HEK293 (cell line): ENCODE measurements around the gene C16orf92.
A peak's percentile ranks its signal among the peaks of the same experiment; 100 is the strongest.

ENCODE experiments used
- CTCF ChIA-PET: fragments of 350-600 bp; formaldehyde crosslinking; extraction: SDS; loops from one replicate; lab custom pipeline; 2021; ENCODE audit warnings: antibody characterized with exemption; lab: Yijun Ruan, JAX
- POLR2A ChIA-PET: fragments of 300-600 bp; formaldehyde crosslinking; extraction: SDS; loops from one replicate; lab custom pipeline; 2020; ENCODE audit warnings: antibody characterized with exemption, inconsistent platforms; lab: Yijun Ruan, JAX
- H3K27ac ChIP-seq: fragments of 200-500 bp; sonication (Bioruptor generic); 2 replicates; pipeline ENCODE4 v1.5.1; 2014; ENCODE audit warnings: low read depth, low read length, control low read depth, inconsistent platforms; ENCODE audit errors: extremely low read depth
- H3K36me3 ChIP-seq, 2 experiments: fragments of 200-500 bp in 1 of 2; sonication (Bioruptor generic) in 1 of 2; 1 replicate in 1 of 2; 2 replicates in 1 of 2; pipeline ENCODE4 v1.5.1; 2014 to 2017; ENCODE audit warnings: inconsistent platforms in 2 of 2, low read length in 2 of 2; ENCODE audit not compliant: control insufficient read depth in 2 of 2, insufficient read depth in 1 of 2
- H3K4me1 ChIP-seq: fragments of 200-500 bp; sonication (Bioruptor generic); 2 replicates; pipeline ENCODE4 v1.5.1; 2014; ENCODE audit warnings: mild to moderate bottlenecking, low read length, inconsistent platforms; ENCODE audit not compliant: control insufficient read depth, insufficient read depth
- H3K4me3 ChIP-seq: 2 replicates; pipeline ENCODE4 v1.5.1; 2011; ENCODE audit warnings: low read depth, mild to moderate bottlenecking, control low read depth, low read length, moderate library complexity
- H3K9me3 ChIP-seq: fragments of 200-500 bp; sonication (Bioruptor generic); 2 replicates; pipeline ENCODE4 v1.5.1; 2014; ENCODE audit warnings: low read depth, low read length, inconsistent platforms; ENCODE audit not compliant: control insufficient read depth, insufficient read depth
- GLIS2 ChIP-seq: fragments of 450-650 bp; formaldehyde crosslinking; IDR thresholded peaks from 2 replicates; pipeline ENCODE4 v1.5.1; 2016; ENCODE audit warnings: missing biosample characterization, missing genetic modification characterization
- HOXD13 ChIP-seq: sonication (generic); formaldehyde crosslinking; IDR thresholded peaks from 2 replicates; pipeline ENCODE4 v1.8.0; 2022; ENCODE audit warnings: missing genetic modification reagents, borderline replicate concordance
- KLF1 ChIP-seq: fragments of 450-650 bp; formaldehyde crosslinking; IDR thresholded peaks from 2 replicates; pipeline ENCODE4 v1.5.1; 2016; ENCODE audit warnings: missing biosample characterization, missing genetic modification characterization
- SP2 ChIP-seq: fragments of 450-650 bp; formaldehyde crosslinking; IDR thresholded peaks from 2 replicates; pipeline ENCODE4 v1.5.1; 2016; ENCODE audit warnings: missing biosample characterization, missing genetic modification characterization
- YY2 ChIP-seq: fragments of 450-650 bp; formaldehyde crosslinking; IDR thresholded peaks from 2 replicates; pipeline ENCODE4 v1.5.1; 2016; ENCODE audit warnings: missing biosample characterization, missing genetic modification characterization
- ZFP37 ChIP-seq: fragments of 450-650 bp; formaldehyde crosslinking; IDR thresholded peaks from 2 replicates; pipeline ENCODE4 v1.5.1; 2016; ENCODE audit warnings: missing biosample characterization, missing genetic modification characterization
- ZNF140 ChIP-seq: fragments of 450-650 bp; formaldehyde crosslinking; IDR thresholded peaks from 2 replicates; pipeline ENCODE4 v1.5.1; 2016; ENCODE audit warnings: missing biosample characterization, missing genetic modification characterization
- ZNF174 ChIP-seq: fragments of 450-650 bp; formaldehyde crosslinking; IDR thresholded peaks from 2 replicates; pipeline ENCODE4 v1.5.0; 2017; ENCODE audit warnings: missing biosample characterization, mild to moderate bottlenecking, missing genetic modification characterization
- ZNF175 ChIP-seq: fragments of 450-650 bp; formaldehyde crosslinking; IDR thresholded peaks from 2 replicates; pipeline ENCODE4 v1.5.1; 2016; ENCODE audit warnings: missing biosample characterization, missing genetic modification characterization
- ZNF184 ChIP-seq: fragments of 450-650 bp; IDR thresholded peaks from 2 replicates; pipeline ENCODE4 v1.5.1; 2018; ENCODE audit warnings: missing biosample characterization, mild to moderate bottlenecking, missing genetic modification characterization
- ZNF202 ChIP-seq: fragments of 450-650 bp; formaldehyde crosslinking; IDR thresholded peaks from 2 replicates; pipeline ENCODE4 v1.5.1; 2016; ENCODE audit warnings: missing biosample characterization, missing genetic modification characterization, borderline replicate concordance
- ZNF211 ChIP-seq: fragments of 450-650 bp; formaldehyde crosslinking; IDR thresholded peaks from 2 replicates; pipeline ENCODE4 v1.5.1; 2016; ENCODE audit warnings: low read depth, missing biosample characterization, missing genetic modification characterization
- ZNF214 ChIP-seq: fragments of 450-650 bp; formaldehyde crosslinking; IDR thresholded peaks from 2 replicates; pipeline ENCODE4 v1.5.1; 2017; ENCODE audit warnings: missing biosample characterization, mild to moderate bottlenecking, missing genetic modification characterization, borderline replicate concordance
- ZNF302 ChIP-seq: fragments of 450-650 bp; formaldehyde crosslinking; IDR thresholded peaks from 2 replicates; pipeline ENCODE4 v1.5.1; 2016; ENCODE audit warnings: missing biosample characterization, missing genetic modification characterization, low read depth
- ZNF394 ChIP-seq: fragments of 450-650 bp; formaldehyde crosslinking; IDR thresholded peaks from 2 replicates; pipeline ENCODE4 v1.5.1; 2016; ENCODE audit warnings: missing biosample characterization, missing genetic modification characterization, mild to moderate bottlenecking, moderate library complexity, borderline replicate concordance
- ZNF426 ChIP-seq: fragments of 450-650 bp; formaldehyde crosslinking; IDR thresholded peaks from 2 replicates; pipeline ENCODE4 v1.5.1; 2017; ENCODE audit warnings: missing biosample characterization, missing genetic modification characterization, mild to moderate bottlenecking, inconsistent platforms, moderate library complexity
- ZNF558 ChIP-seq: fragments of 450-650 bp; formaldehyde crosslinking; IDR thresholded peaks from 2 replicates; pipeline ENCODE4 v1.5.1; 2016; ENCODE audit warnings: missing biosample characterization, missing genetic modification characterization
- ZNF660 ChIP-seq: fragments of 450-650 bp; IDR thresholded peaks from 2 replicates; pipeline ENCODE4 v1.5.1; 2018; ENCODE audit warnings: missing biosample characterization, mild to moderate bottlenecking, missing genetic modification characterization
- ZNF701 ChIP-seq: fragments of 450-650 bp; formaldehyde crosslinking; IDR thresholded peaks from 2 replicates; pipeline ENCODE4 v1.5.1; 2016; ENCODE audit warnings: missing biosample characterization, missing genetic modification characterization
- ZNF830 ChIP-seq: fragments of 450-650 bp; IDR thresholded peaks from 2 replicates; pipeline ENCODE4 v1.5.0; 2018; ENCODE audit warnings: missing biosample characterization, missing genetic modification characterization, low read depth, mild to moderate bottlenecking, moderate library complexity
- ZNF843 ChIP-seq: fragments of 450-650 bp; formaldehyde crosslinking; IDR thresholded peaks from 2 replicates; pipeline ENCODE4 v1.5.1; 2016; ENCODE audit warnings: missing biosample characterization, missing genetic modification characterization
- ZSCAN16 ChIP-seq: fragments of 450-650 bp; formaldehyde crosslinking; IDR thresholded peaks from 2 replicates; pipeline ENCODE4 v1.5.1; 2016; ENCODE audit warnings: missing biosample characterization, missing genetic modification characterization
- TF ChIP-seq, protein P1 (sequence below): fragments of 450-650 bp; formaldehyde crosslinking; IDR thresholded peaks from 2 replicates; pipeline ENCODE4 v1.5.1; 2016; ENCODE audit warnings: missing biosample characterization, missing genetic modification characterization
- TF ChIP-seq, protein P2 (sequence below): fragments of 450-650 bp; formaldehyde crosslinking; IDR thresholded peaks from 2 replicates; pipeline ENCODE4 v1.5.1; 2017; ENCODE audit warnings: missing biosample characterization, missing genetic modification characterization
- TF ChIP-seq, protein P3 (sequence below): fragments of 450-650 bp; formaldehyde crosslinking; IDR thresholded peaks from 2 replicates; pipeline ENCODE4 v1.5.1; 2016; ENCODE audit warnings: missing biosample characterization, missing genetic modification characterization, borderline replicate concordance
- TF ChIP-seq, protein P4 (sequence below): fragments of 450-650 bp; formaldehyde crosslinking; IDR thresholded peaks from 2 replicates; pipeline ENCODE4 v1.5.1; 2016; ENCODE audit warnings: missing biosample characterization, missing genetic modification characterization
- TF ChIP-seq, protein P5 (sequence below): fragments of 450-650 bp; formaldehyde crosslinking; IDR thresholded peaks from 2 replicates; pipeline ENCODE4 v1.5.1; 2016; ENCODE audit warnings: missing biosample characterization, missing genetic modification characterization, borderline replicate concordance

Gene C16orf92

DNA sequence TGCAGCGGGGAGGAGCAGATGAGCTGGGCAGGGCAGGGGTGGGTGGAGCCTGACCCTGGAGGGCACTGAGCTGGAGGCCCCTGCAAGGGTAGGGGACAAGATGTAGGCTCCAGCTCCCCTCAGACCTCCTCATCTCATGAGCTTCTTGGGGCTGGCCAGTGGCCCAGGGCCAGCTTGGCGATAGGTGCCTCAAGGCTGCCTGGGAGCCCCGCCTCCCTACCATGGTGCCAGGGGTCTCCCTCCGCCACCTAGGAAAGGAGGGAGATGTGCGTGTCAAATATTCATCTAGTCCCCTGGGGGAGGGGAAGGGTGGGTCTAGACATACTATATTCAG is 31.5 kb upstream of the C16orf92 start:
- ChIA-PET CTCF (no interaction called here), POLR2A (interaction anchor here (0.5 to 1.9 kb wide), 9 partner anchors 10 to 92 kb away, joined by 3 to 7 read pairs (median 3); partner anchors contain the start of genes SEZ6L2 and TAOK2)
- H3K36me3 ChIP-seq: peaks cover 18 to 82% of the 10 kb centered on the region in 2 experiments
- no peak overlapping the region for H3K27ac ChIP-seq
- H3K9me3 ChIP-seq: no peaks in the 10 kb centered on the region
- H3K4me1 ChIP-seq: no peaks in the 10 kb centered on the region; the same call in 1 of the 2 replicates
- H3K4me3 ChIP-seq: no peak overlapping the region
- peak; percentile 47; the same call in 1 of the 2 replicates for TF ChIP-seq KLF1 (tag by site-specific recombination)
- no peak for TF ChIP-seq ZNF302
- peak; percentile 22; the same call in 1 of the 2 replicates for TF ChIP-seq SP2
- TF ChIP-seq, all 188 proteins: peak for 2

DNA sequence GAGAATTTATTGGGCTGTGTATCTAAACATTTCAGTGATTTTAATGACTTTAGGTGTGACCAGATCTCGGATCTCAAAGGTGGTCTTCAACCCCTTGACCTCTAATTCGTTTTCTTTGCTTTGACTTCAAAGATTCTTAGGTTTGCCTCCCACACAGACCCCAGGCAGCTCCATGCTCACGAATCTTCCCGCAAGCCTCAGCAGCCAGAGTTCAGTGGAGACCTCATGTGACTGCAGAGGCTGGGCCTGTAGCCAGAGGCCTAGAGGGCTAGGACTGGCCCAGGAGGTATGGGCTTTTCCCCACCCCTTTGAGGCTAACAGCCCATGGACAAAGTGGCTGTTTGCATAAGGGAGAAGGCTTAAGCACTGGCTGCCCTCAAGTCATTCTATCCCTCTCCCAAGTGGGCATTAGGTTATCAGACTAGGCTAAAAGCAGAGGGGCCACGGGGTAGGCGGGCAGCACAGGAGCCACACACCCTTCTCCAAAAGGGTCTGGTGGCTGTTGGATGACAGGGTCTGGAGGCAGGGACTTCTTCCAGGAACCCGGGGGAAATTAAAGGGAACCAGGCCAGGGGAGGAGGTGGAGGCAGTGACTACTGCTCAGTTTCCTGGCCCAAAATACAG is 30.5 kb upstream of the C16orf92 start:
- Histone ChIP-seq H3K36me3 (peaks cover 15 to 81% of the 10 kb centered on the region in 2 experiments), H3K9me3 (no peaks in the 10 kb centered on the region), H3K4me3 (no peak overlapping the region), H3K27ac (no peak overlapping the region), H3K4me1 (no peaks in the 10 kb centered on the region; the same call in 1 of the 2 replicates)
- POLR2A ChIA-PET: interaction anchor here (0.5 to 1.6 kb wide), 4 partner anchors 16 to 186 kb away, joined by 3 to 5 read pairs (median 4); partner anchors contain the start of genes ASPHD1, MAZ and SEZ6L2
- CTCF ChIA-PET: interaction anchor here (0.8 to 0.9 kb wide), 2 partner anchors 17 to 351 kb away, joined by 3 read pairs; no protein-coding TSS in a partner anchor
- TF ChIP-seq, protein P1, sequence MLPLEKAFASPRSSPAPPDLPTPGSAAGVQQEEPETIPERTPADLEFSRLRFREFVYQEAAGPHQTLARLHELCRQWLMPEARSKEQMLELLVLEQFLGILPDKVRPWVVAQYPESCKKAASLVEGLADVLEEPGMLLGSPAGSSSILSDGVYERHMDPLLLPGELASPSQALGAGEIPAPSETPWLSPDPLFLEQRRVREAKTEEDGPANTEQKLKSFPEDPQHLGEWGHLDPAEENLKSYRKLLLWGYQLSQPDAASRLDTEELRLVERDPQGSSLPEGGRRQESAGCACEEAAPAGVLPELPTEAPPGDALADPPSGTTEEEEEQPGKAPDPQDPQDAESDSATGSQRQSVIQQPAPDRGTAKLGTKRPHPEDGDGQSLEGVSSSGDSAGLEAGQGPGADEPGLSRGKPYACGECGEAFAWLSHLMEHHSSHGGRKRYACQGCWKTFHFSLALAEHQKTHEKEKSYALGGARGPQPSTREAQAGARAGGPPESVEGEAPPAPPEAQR (tag by site-specific recombination): no peak
- TF ChIP-seq, protein P2, sequence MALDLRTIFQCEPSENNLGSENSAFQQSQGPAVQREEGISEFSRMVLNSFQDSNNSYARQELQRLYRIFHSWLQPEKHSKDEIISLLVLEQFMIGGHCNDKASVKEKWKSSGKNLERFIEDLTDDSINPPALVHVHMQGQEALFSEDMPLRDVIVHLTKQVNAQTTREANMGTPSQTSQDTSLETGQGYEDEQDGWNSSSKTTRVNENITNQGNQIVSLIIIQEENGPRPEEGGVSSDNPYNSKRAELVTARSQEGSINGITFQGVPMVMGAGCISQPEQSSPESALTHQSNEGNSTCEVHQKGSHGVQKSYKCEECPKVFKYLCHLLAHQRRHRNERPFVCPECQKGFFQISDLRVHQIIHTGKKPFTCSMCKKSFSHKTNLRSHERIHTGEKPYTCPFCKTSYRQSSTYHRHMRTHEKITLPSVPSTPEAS (tag by site-specific recombination): no peak
- TF ChIP-seq, protein P3, sequence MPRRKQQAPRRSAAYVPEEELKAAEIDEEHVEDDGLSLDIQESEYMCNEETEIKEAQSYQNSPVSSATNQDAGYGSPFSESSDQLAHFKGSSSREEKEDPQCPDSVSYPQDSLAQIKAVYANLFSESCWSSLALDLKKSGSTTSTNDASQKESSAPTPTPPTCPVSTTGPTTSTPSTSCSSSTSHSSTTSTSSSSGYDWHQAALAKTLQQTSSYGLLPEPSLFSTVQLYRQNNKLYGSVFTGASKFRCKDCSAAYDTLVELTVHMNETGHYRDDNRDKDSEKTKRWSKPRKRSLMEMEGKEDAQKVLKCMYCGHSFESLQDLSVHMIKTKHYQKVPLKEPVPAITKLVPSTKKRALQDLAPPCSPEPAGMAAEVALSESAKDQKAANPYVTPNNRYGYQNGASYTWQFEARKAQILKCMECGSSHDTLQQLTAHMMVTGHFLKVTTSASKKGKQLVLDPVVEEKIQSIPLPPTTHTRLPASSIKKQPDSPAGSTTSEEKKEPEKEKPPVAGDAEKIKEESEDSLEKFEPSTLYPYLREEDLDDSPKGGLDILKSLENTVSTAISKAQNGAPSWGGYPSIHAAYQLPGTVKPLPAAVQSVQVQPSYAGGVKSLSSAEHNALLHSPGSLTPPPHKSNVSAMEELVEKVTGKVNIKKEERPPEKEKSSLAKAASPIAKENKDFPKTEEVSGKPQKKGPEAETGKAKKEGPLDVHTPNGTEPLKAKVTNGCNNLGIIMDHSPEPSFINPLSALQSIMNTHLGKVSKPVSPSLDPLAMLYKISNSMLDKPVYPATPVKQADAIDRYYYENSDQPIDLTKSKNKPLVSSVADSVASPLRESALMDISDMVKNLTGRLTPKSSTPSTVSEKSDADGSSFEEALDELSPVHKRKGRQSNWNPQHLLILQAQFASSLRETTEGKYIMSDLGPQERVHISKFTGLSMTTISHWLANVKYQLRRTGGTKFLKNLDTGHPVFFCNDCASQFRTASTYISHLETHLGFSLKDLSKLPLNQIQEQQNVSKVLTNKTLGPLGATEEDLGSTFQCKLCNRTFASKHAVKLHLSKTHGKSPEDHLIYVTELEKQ (tag by site-specific recombination): no peak
- TF ChIP-seq ZNF211 (tag by site-specific recombination): no peak
- TF ChIP-seq ZNF660 (tag by site-specific recombination): no peak
- TF ChIP-seq ZNF175 (tag by site-specific recombination): no peak
- TF ChIP-seq, protein P4, sequence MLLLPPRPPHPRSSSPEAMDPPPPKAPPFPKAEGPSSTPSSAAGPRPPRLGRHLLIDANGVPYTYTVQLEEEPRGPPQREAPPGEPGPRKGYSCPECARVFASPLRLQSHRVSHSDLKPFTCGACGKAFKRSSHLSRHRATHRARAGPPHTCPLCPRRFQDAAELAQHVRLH (tag by site-specific recombination): no peak
- no peak for TF ChIP-seq ZFP37 (tag by site-specific recombination)
- no peak for TF ChIP-seq HOXD13
- no peak for TF ChIP-seq ZNF558 (tag by site-specific recombination)
- TF ChIP-seq ZNF140 (tag by site-specific recombination): no peak
- no peak for TF ChIP-seq ZNF202 (tag by site-specific recombination)
- TF ChIP-seq ZSCAN16: no peak
- TF ChIP-seq ZNF701 (tag by site-specific recombination): no peak
- TF ChIP-seq GLIS2 (tag by site-specific recombination): no peak
- no peak for TF ChIP-seq ZNF843 (tag by site-specific recombination)
- no peak for TF ChIP-seq YY2 (tag by site-specific recombination)
- TF ChIP-seq ZNF394 (tag by site-specific recombination): 0 out of 2 replicates have a peak, but pooled peaks have one; percentile 21
- TF ChIP-seq ZNF426: no peak
- TF ChIP-seq ZNF830 (tag by site-specific recombination): no peak
- no peak for TF ChIP-seq ZNF184 (tag by site-specific recombination)
- TF ChIP-seq ZNF174 (tag by site-specific recombination): no peak
- TF ChIP-seq ZNF214 (tag by site-specific recombination): no peak
- TF ChIP-seq, protein P5, sequence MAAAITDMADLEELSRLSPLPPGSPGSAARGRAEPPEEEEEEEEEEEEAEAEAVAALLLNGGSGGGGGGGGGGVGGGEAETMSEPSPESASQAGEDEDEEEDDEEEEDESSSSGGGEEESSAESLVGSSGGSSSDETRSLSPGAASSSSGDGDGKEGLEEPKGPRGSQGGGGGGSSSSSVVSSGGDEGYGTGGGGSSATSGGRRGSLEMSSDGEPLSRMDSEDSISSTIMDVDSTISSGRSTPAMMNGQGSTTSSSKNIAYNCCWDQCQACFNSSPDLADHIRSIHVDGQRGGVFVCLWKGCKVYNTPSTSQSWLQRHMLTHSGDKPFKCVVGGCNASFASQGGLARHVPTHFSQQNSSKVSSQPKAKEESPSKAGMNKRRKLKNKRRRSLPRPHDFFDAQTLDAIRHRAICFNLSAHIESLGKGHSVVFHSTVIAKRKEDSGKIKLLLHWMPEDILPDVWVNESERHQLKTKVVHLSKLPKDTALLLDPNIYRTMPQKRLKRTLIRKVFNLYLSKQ (tag by site-specific recombination): no peak
- peak; percentile 50; the same call in 1 of the 2 replicates for TF ChIP-seq SP2
